ENCODE measurements around the gene ZNF398.

DNA sequence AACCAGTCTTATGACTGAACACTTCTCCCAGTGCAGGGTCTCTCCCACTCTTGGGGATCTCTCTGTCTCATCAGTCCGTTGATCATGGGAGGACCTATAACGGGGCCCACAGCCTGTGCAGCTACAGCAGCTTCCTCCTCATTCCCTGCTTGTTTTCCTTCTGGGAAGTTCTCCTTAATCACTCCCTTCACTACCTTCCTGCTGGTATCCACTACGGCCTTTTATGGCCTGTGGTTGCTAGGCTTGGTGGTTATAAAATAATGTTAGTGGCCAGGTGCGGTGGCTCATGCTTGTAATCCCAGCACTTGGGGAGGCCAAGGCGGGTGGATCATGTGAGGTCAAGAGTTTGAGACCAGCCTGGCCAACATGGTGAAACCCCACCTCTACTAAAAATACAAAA lies 44.6 kb downstream of the ZNF398 start:
- TF ChIP-seq, protein P1, sequence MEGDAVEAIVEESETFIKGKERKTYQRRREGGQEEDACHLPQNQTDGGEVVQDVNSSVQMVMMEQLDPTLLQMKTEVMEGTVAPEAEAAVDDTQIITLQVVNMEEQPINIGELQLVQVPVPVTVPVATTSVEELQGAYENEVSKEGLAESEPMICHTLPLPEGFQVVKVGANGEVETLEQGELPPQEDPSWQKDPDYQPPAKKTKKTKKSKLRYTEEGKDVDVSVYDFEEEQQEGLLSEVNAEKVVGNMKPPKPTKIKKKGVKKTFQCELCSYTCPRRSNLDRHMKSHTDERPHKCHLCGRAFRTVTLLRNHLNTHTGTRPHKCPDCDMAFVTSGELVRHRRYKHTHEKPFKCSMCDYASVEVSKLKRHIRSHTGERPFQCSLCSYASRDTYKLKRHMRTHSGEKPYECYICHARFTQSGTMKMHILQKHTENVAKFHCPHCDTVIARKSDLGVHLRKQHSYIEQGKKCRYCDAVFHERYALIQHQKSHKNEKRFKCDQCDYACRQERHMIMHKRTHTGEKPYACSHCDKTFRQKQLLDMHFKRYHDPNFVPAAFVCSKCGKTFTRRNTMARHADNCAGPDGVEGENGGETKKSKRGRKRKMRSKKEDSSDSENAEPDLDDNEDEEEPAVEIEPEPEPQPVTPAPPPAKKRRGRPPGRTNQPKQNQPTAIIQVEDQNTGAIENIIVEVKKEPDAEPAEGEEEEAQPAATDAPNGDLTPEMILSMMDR (IDR thresholded peaks at IDR 0.05) = no peak
- TF ChIP-seq POLR2A (IDR thresholded peaks at IDR 0.05) = no peak
